ENCODE measurements around the gene PITPNC1. TPM values are rescaled to one million over a fixed set of nuclear protein-coding genes. Genes with fewer than 3 reads are reported as not detected.

The PITPNC1 gene
- total RNA-seq, 1 donor from 2014 or later, result 12.4 TPM

DNA sequence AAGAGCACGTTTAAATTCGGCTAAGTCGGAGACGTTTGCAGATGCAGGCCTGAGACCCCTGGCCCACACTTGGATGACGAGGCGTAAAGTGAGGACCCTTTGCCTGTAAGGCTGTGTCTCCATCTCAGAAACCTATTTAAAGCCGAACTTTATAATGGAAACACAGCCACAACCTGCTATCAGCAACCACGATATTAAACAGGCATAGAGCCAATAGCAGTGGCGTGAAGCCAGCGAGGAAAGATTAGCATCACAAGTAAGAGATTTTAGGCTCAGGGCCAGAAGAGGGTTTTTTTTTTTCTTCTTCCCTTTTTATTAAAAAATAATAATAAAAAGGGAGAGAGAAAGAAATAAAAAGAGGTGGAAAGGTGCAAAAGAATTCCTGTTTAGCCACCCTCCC, 229.4 kb downstream of the PITPNC1 start:
- H3K9me3 ChIP-seq (ENCODE audit: insufficient read depth, low read depth, low read length), result no peaks in the 10 kb centered on the region
- TF ChIP-seq EZH2 (IDR thresholded peaks at IDR 0.05; ENCODE audit: insufficient read depth, low read length), result no peak
- TF ChIP-seq, protein P1, sequence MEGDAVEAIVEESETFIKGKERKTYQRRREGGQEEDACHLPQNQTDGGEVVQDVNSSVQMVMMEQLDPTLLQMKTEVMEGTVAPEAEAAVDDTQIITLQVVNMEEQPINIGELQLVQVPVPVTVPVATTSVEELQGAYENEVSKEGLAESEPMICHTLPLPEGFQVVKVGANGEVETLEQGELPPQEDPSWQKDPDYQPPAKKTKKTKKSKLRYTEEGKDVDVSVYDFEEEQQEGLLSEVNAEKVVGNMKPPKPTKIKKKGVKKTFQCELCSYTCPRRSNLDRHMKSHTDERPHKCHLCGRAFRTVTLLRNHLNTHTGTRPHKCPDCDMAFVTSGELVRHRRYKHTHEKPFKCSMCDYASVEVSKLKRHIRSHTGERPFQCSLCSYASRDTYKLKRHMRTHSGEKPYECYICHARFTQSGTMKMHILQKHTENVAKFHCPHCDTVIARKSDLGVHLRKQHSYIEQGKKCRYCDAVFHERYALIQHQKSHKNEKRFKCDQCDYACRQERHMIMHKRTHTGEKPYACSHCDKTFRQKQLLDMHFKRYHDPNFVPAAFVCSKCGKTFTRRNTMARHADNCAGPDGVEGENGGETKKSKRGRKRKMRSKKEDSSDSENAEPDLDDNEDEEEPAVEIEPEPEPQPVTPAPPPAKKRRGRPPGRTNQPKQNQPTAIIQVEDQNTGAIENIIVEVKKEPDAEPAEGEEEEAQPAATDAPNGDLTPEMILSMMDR (IDR thresholded peaks at IDR 0.05; ENCODE audit: insufficient read depth, low read depth, low read length), result no peak
- H3K4me1 ChIP-seq (ENCODE audit: insufficient read depth, low read length), result no peaks in the 10 kb centered on the region
- H3K79me2 ChIP-seq (ENCODE audit: insufficient read depth, low read length), result no peaks in the 10 kb centered on the region
- H2AFZ ChIP-seq (ENCODE audit: low read depth, low read length), result no peak overlapping the region
- H3K36me3 Mint-ChIP-seq (ENCODE audit: low read depth, unreplicated experiment), result no peaks in the 10 kb centered on the region
- no peak overlapping the region for H3K9ac ChIP-seq (ENCODE audit: low read length)
- peaks cover 6% of the 10 kb centered on the region for H3K4me1 Mint-ChIP-seq (ENCODE audit: low read depth, unreplicated experiment)
- peaks cover 2% of the 10 kb centered on the region for H3K9me3 Mint-ChIP-seq (ENCODE audit: unreplicated experiment)
- FAIRE-seq (no peak), DNase-seq (ENCODE audit: low read depth) (peak; percentile 19)
- no peak overlapping the region for H3K4me3 Mint-ChIP-seq (ENCODE audit: unreplicated experiment)
- H3K27me3 Mint-ChIP-seq (ENCODE audit: low read depth, unreplicated experiment), result no peaks in the 10 kb centered on the region
- no peak overlapping the region for H3K27ac ChIP-seq (ENCODE audit: low read depth, low read length)
- H3K36me3 ChIP-seq (ENCODE audit: insufficient read depth, low read length), result no peaks in the 10 kb centered on the region
- no peak overlapping the region for H3K4me2 ChIP-seq (ENCODE audit: low read length)
- H4K20me1 ChIP-seq (ENCODE audit: insufficient read depth, low read length), result no peaks in the 10 kb centered on the region
- H3K4me3 ChIP-seq (ENCODE audit: insufficient read depth, low read depth, low read length), result no peak overlapping the region
- H3K27ac Mint-ChIP-seq (ENCODE audit: unreplicated experiment), result no peak overlapping the region
- H3K27me3 ChIP-seq (ENCODE audit: insufficient read depth, low read length), result no peaks in the 10 kb centered on the region

GRCh38 chr17:67606896-67607604, 230.0 kb downstream of the PITPNC1 start:
- no peak for TF ChIP-seq EZH2 (IDR thresholded peaks at IDR 0.05; ENCODE audit: insufficient read depth, low read length)
- TF ChIP-seq, protein P1 (IDR thresholded peaks at IDR 0.05; ENCODE audit: insufficient read depth, low read depth, low read length), result no peak
- Histone ChIP-seq H3K4me1 (ENCODE audit: insufficient read depth, low read length) (no peaks in the 10 kb centered on the region), H2AFZ (ENCODE audit: low read depth, low read length) (no peak overlapping the region), H3K79me2 (ENCODE audit: insufficient read depth, low read length) (no peaks in the 10 kb centered on the region), H3K9ac (ENCODE audit: low read length) (no peak overlapping the region), H3K4me3 (ENCODE audit: insufficient read depth, low read depth, low read length) (no peak overlapping the region), H3K27ac (ENCODE audit: low read depth, low read length) (no peak overlapping the region), H3K4me2 (ENCODE audit: low read length) (no peak overlapping the region), H3K27me3 (ENCODE audit: insufficient read depth, low read length) (no peaks in the 10 kb centered on the region), H4K20me1 (ENCODE audit: insufficient read depth, low read length) (no peaks in the 10 kb centered on the region), H3K36me3 (ENCODE audit: insufficient read depth, low read length) (no peaks in the 10 kb centered on the region), H3K9me3 (ENCODE audit: insufficient read depth, low read depth, low read length) (no peaks in the 10 kb centered on the region)
- no peak for FAIRE-seq
- Mint-ChIP-seq H3K9me3 (ENCODE audit: unreplicated experiment) (peaks cover under 1% of the 10 kb centered on the region), H3K27me3 (ENCODE audit: low read depth, unreplicated experiment) (peaks cover 2% of the 10 kb centered on the region), H3K27ac (ENCODE audit: unreplicated experiment) (no peak overlapping the region), H3K4me1 (ENCODE audit: low read depth, unreplicated experiment) (peaks cover 3% of the 10 kb centered on the region), H3K4me3 (ENCODE audit: unreplicated experiment) (no peak overlapping the region), H3K36me3 (ENCODE audit: low read depth, unreplicated experiment) (no peaks in the 10 kb centered on the region)
- no peak for DNase-seq (ENCODE audit: low read depth)

DNA sequence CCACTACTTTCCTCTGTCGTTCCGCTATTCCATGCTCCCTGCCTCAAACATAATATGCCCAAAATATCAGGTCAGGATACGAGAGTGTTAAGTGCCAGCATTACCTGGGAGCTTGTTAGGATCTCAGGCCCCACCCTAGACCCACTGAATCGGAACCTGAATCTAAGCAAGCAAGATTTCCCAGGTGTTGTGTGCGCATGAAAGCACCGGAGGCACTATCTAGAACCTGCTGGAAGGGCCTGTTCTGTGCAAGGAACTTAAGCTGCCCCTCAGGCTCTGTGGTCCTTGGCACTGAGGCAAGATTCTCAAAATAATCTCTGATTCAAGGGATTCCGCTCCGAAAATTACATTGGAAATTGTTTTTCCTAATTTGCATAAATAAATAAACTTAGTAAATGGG, 233.0 kb downstream of the PITPNC1 start:
- Histone ChIP-seq H3K4me1 (ENCODE audit: insufficient read depth, low read length) (no peaks in the 10 kb centered on the region), H4K20me1 (ENCODE audit: insufficient read depth, low read length) (no peaks in the 10 kb centered on the region), H3K9ac (ENCODE audit: low read length) (no peak overlapping the region), H3K4me3 (ENCODE audit: insufficient read depth, low read depth, low read length) (no peak overlapping the region), H3K36me3 (ENCODE audit: insufficient read depth, low read length) (no peaks in the 10 kb centered on the region), H2AFZ (ENCODE audit: low read depth, low read length) (no peak overlapping the region), H3K4me2 (ENCODE audit: low read length) (no peak overlapping the region), H3K9me3 (ENCODE audit: insufficient read depth, low read depth, low read length) (no peaks in the 10 kb centered on the region), H3K27ac (ENCODE audit: low read depth, low read length) (no peak overlapping the region), H3K79me2 (ENCODE audit: insufficient read depth, low read length) (no peaks in the 10 kb centered on the region), H3K27me3 (ENCODE audit: insufficient read depth, low read length) (no peaks in the 10 kb centered on the region)
- Mint-ChIP-seq H3K4me1 (ENCODE audit: low read depth, unreplicated experiment) (no peaks in the 10 kb centered on the region), H3K9me3 (ENCODE audit: unreplicated experiment) (no peaks in the 10 kb centered on the region), H3K27me3 (ENCODE audit: low read depth, unreplicated experiment) (peaks cover 2% of the 10 kb centered on the region), H3K36me3 (ENCODE audit: low read depth, unreplicated experiment) (no peaks in the 10 kb centered on the region), H3K4me3 (ENCODE audit: unreplicated experiment) (no peak overlapping the region), H3K27ac (ENCODE audit: unreplicated experiment) (no peak overlapping the region)
- DNase-seq (ENCODE audit: low read depth) (no peak), FAIRE-seq (no peak)
- no peak for TF ChIP-seq EZH2 (IDR thresholded peaks at IDR 0.05; ENCODE audit: insufficient read depth, low read length)
- TF ChIP-seq, protein P1 (IDR thresholded peaks at IDR 0.05; ENCODE audit: insufficient read depth, low read depth, low read length), result no peak
